GM18861 (cell line): Measurements from ENCODE around the gene SLC9A9.

ENCODE experiments used
- ATAC-seq: cut with Tn5 transposase; IDR thresholded peaks from one replicate; pipeline ENCODE4 v1.9.1; 2021; ENCODE audit not compliant: unreplicated experiment

Gene SLC9A9

GRCh38 chr3:143567823-143568222 lies 280.4 kb downstream of the SLC9A9 start:
- no peak for ATAC-seq

GRCh38 chr3:143565951-143566350 lies 282.3 kb downstream of the SLC9A9 start:
- ATAC-seq: no peak

GRCh38 chr3:143563786-143564185 lies 284.5 kb downstream of the SLC9A9 start:
- no peak for ATAC-seq

- no peak for ATAC-seq
Observed at GRCh38 chr3:143562789-143563188, 285.5 kb downstream of the SLC9A9 start.

GRCh38 chr3:143559296-143559695 lies 289.0 kb downstream of the SLC9A9 start:
- ATAC-seq: no peak

GRCh38 chr3:143552851-143553250 lies 295.4 kb downstream of the SLC9A9 start:
- ATAC-seq: no peak

GRCh38 chr3:143551761-143552160 lies 296.5 kb downstream of the SLC9A9 start:
- ATAC-seq: no peak

- ATAC-seq: no peak
Observed at GRCh38 chr3:143548861-143549497, 299.3 kb downstream of the SLC9A9 start.

- ATAC-seq: no peak
Observed at GRCh38 chr3:143548393-143548792, 299.9 kb downstream of the SLC9A9 start.

GRCh38 chr3:143538577-143538981 lies 309.7 kb downstream of the SLC9A9 start:
- ATAC-seq: no peak

GRCh38 chr3:143538061-143538460 lies 310.2 kb downstream of the SLC9A9 start:
- no peak for ATAC-seq

GRCh38 chr3:143536817-143537535 lies 311.3 kb downstream of the SLC9A9 start:
- ATAC-seq: no peak

- peak; percentile 96 for ATAC-seq
Observed at GRCh38 chr3:143535994-143536784, 312.1 kb downstream of the SLC9A9 start.

- no peak for ATAC-seq
Observed at GRCh38 chr3:143533391-143533790, 314.9 kb downstream of the SLC9A9 start.

- ATAC-seq: no peak
Observed at GRCh38 chr3:143532091-143532490, 316.2 kb downstream of the SLC9A9 start.

- ATAC-seq: no peak
Observed at GRCh38 chr3:143531101-143531500, 317.2 kb downstream of the SLC9A9 start.

GRCh38 chr3:143529798-143530197 lies 318.5 kb downstream of the SLC9A9 start:
- no peak for ATAC-seq

- peak; percentile 87 for ATAC-seq
Observed at GRCh38 chr3:143529018-143529478, 319.2 kb downstream of the SLC9A9 start.

- ATAC-seq: no peak
Observed at GRCh38 chr3:143526011-143526545, 322.2 kb downstream of the SLC9A9 start.

- no peak for ATAC-seq
Observed at GRCh38 chr3:143525408-143525807, 322.9 kb downstream of the SLC9A9 start.

GRCh38 chr3:143521803-143522202 lies 326.5 kb downstream of the SLC9A9 start:
- no peak for ATAC-seq
